ENCODE results near the gene ZNF362. TPM values are rescaled to one million over a fixed set of nuclear protein-coding genes. Genes with fewer than 3 reads are reported as not detected.

ZNF362 gene
- total RNA-seq, 1 experiment from 2014 or later = 11.1 TPM

- TF ChIP-seq REST (IDR thresholded peaks at IDR 0.05; ENCODE audit: low read depth) (no peak), YY1 (IDR thresholded peaks at IDR 0.05; ENCODE audit: extremely low read depth, insufficient replicate concordance, low read depth, low read length) (no peak)
- TF ChIP-seq, protein P1, sequence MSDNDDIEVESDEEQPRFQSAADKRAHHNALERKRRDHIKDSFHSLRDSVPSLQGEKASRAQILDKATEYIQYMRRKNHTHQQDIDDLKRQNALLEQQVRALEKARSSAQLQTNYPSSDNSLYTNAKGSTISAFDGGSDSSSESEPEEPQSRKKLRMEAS (IDR thresholded peaks at IDR 0.05) = no peak
These were observed 20.4 kb downstream of the ZNF362 start (continued) for GRCh38 chr1:33276573-33277298.

GRCh38 chr1:33277488-33278084 is 21.3 kb downstream of the ZNF362 start:
- ChIA-PET CTCF (interaction anchor here (1.0 kb wide), 1 partner anchor 18 kb away, joined by 5 read pairs; no protein-coding TSS in a partner anchor), POLR2A (no interaction called here), RAD21 (ENCODE audit: low non-redundant PET in 1 of 2, low total read pairs in 2 of 2, uncharacterized antibody in 2 of 2, unreplicated experiment in 2 of 2) (no interaction called here)
- intact Hi-C loops (cut with micrococcal nuclease) = no loop called here
- Histone ChIP-seq H2AFZ (ENCODE audit: low read depth, low read length, poor library complexity, severe bottlenecking) (no peak overlapping the region), H3K27ac (ENCODE audit: low read depth, low read length) (no peak overlapping the region), H3K36me3 (ENCODE audit: control insufficient read depth in 1 of 2, insufficient read depth in 2 of 2, low read length in 2 of 2) (no peaks in the 10 kb centered on the region), H3K4me2 (ENCODE audit: low read length) (no peak overlapping the region), H3K79me2 (ENCODE audit: insufficient read depth, low read length) (no peaks in the 10 kb centered on the region), H3K4me1 (ENCODE audit: control insufficient read depth in 1 of 2, insufficient read depth in 2 of 2, low read length in 2 of 2) (no peaks in the 10 kb centered on the region), H3K9ac (ENCODE audit: low read length) (no peak overlapping the region), H3K4me3 (replicated peaks in 1 of 2; ENCODE audit: low read depth in 1 of 2, low read length in 2 of 2) (no peak overlapping the region), H4K20me1 (ENCODE audit: insufficient read depth) (no peaks in the 10 kb centered on the region), H3K9me2 (ENCODE audit: insufficient read depth) (no peaks in the 10 kb centered on the region), H3K9me3 (ENCODE audit: control insufficient read depth in 1 of 2, insufficient read depth in 1 of 2, low read depth in 1 of 2, low read length in 2 of 2) (no peaks in the 10 kb centered on the region), H3K27me3 (ENCODE audit: insufficient read depth, low read length) (no peaks in the 10 kb centered on the region)
- no TSS peak for BruUV-seq (replicated peaks)
- DNase-seq (ENCODE audit: low read depth, low spot score) = no peak
- no peak for ATAC-seq
- TF ChIP-seq EZH2 (IDR thresholded peaks at IDR 0.05) (no peak), SP1 (IDR thresholded peaks at IDR 0.05; ENCODE audit: low read depth) (no peak), CTCF (IDR thresholded peaks at IDR 0.05 in 2 of 3, conservative IDR thresholded peaks at IDR 0.05 in 1 of 3; ENCODE audit: borderline replicate concordance in 1 of 3, insufficient read depth in 1 of 3, low read depth in 2 of 3, low read length in 2 of 3) (no peak), POLR2AphosphoS5 (IDR thresholded peaks at IDR 0.05; ENCODE audit: low read depth, low read length) (no peak), CBX3 (IDR thresholded peaks at IDR 0.05; ENCODE audit: low read depth) (no peak), SRF (IDR thresholded peaks at IDR 0.05; ENCODE audit: low read depth) (no peak), ZFX (IDR thresholded peaks at IDR 0.05) (no peak), ZNF274 (IDR thresholded peaks at IDR 0.05; ENCODE audit: low read depth, low read length) (no peak), ELF1 (IDR thresholded peaks at IDR 0.05; ENCODE audit: borderline replicate concordance, low read depth) (no peak), EZH2phosphoT487 (IDR thresholded peaks at IDR 0.05; ENCODE audit: borderline replicate concordance) (no peak), JUND (IDR thresholded peaks at IDR 0.05) (no peak), ZBTB33 (IDR thresholded peaks at IDR 0.05; ENCODE audit: extremely low read depth, insufficient replicate concordance, low read length) (no peak), TCF7L2 (IDR thresholded peaks at IDR 0.05; ENCODE audit: borderline replicate concordance, extremely low read depth, insufficient read depth, insufficient read length) (no peak), SIN3A (IDR thresholded peaks at IDR 0.05; ENCODE audit: low read depth) (no peak)

Measured in HCT116 (cell line).